Neural cell (in vitro differentiated cells): ENCODE results near the gene ABI3BP. TPM values are rescaled to one million over a fixed set of nuclear protein-coding genes. Genes with fewer than 3 reads are reported as not detected.

Experiments used
- H2AFZ ChIP-seq: fragments of 200-600, 300-800 bp; sonication (generic), shearing (Covaris generic); 2 replicates; pipeline ENCODE4 v1.6.0; 2014; ENCODE audit warnings: low read depth, mild to moderate bottlenecking, antibody characterized with exemption, low read length, moderate library complexity
- H3F3A ChIP-seq: fragments of 200-600 bp; shearing (Covaris generic); 2 replicates; pipeline ENCODE4 v1.6.1; 2016; ENCODE audit warnings: mild to moderate bottlenecking, moderate library complexity, mixed read lengths, antibody characterized with exemption, low read length; ENCODE audit not compliant: insufficient read depth, poor library complexity, severe bottlenecking
- H3K27ac ChIP-seq: fragments of 200-600, 300-800 bp; sonication (generic), shearing (Covaris generic); 2 replicates; pipeline ENCODE4 v1.5.1; 2014; ENCODE audit warnings: mild to moderate bottlenecking, low read length, moderate library complexity
- H3K27me3 ChIP-seq: fragments of 300-800, 200-600 bp; sonication (generic), shearing (Covaris generic); 2 replicates; pipeline ENCODE4 v1.6.0; 2014; ENCODE audit warnings: mild to moderate bottlenecking, low read depth, low read length, moderate library complexity; ENCODE audit not compliant: insufficient read depth
- H3K36me3 ChIP-seq: fragments of 300-800, 200-600 bp; sonication (generic), shearing (Covaris generic); 2 replicates; pipeline ENCODE4 v1.5.1; 2014; ENCODE audit warnings: mild to moderate bottlenecking, antibody characterized with exemption, low read length, moderate library complexity; ENCODE audit not compliant: insufficient read depth
- H3K4me2 ChIP-seq: fragments of 300-800, 200-600 bp; sonication (generic), shearing (Covaris generic); 2 replicates; pipeline ENCODE4 v1.6.0; 2014; ENCODE audit warnings: mild to moderate bottlenecking, low read length
- H3K4me3 ChIP-seq: fragments of 300-800, 200-600 bp; sonication (generic), shearing (Covaris generic); 2 replicates; pipeline ENCODE4 v1.5.1; 2014; ENCODE audit warnings: mild to moderate bottlenecking, low read length, moderate library complexity
- H3K79me2 ChIP-seq: fragments of 200-600 bp; shearing (Covaris generic); replicated peaks from 2 replicates; pipeline ENCODE4 v1.6.0; 2014; ENCODE audit warnings: mild to moderate bottlenecking, low read length, moderate library complexity; ENCODE audit not compliant: insufficient read depth
- H3K9ac ChIP-seq: fragments of 300-800, 200-600 bp; sonication (generic), shearing (Covaris generic); 2 replicates; pipeline ENCODE4 v1.6.1; 2016; ENCODE audit warnings: mild to moderate bottlenecking, low read length, mixed read lengths
- H3K9me2 ChIP-seq: fragments of 200-600 bp; shearing (Covaris generic); 2 replicates; pipeline ENCODE4 v1.6.1; 2016; ENCODE audit warnings: mild to moderate bottlenecking, low read length, mixed read lengths; ENCODE audit not compliant: insufficient read depth
- H3K9me3 ChIP-seq: fragments of 200-600, 300-800 bp; sonication (generic), shearing (Covaris generic); 2 replicates; pipeline ENCODE4 v1.6.1; 2016; ENCODE audit warnings: mild to moderate bottlenecking, mixed run types, low read length, moderate library complexity, mixed read lengths
- H4K20me1 ChIP-seq: fragments of 200-600 bp; shearing (Covaris generic); 2 replicates; pipeline ENCODE4 v1.6.1; 2016; ENCODE audit warnings: mild to moderate bottlenecking, mixed run types; ENCODE audit not compliant: insufficient read depth
- EP300 ChIP-seq: fragments of 450-650 bp; conservative IDR thresholded peaks from 2 replicates; pipeline ENCODE4 v1.6.1; 2014; ENCODE audit warnings: antibody characterized with exemption, mild to moderate bottlenecking, moderate library complexity; ENCODE audit not compliant: poor library complexity, severe bottlenecking
- EZH2 ChIP-seq: fragments of 200-600, 300-800 bp; shearing (Covaris generic), sonication (generic); IDR thresholded peaks from 2 replicates; pipeline ENCODE4 v1.6.1; 2014; ENCODE audit warnings: antibody characterized with exemption, low read length, borderline replicate concordance, mild to moderate bottlenecking; ENCODE audit not compliant: insufficient read depth, poor library complexity, severe bottlenecking
- MXI1 ChIP-seq: fragments of 450-650 bp; conservative IDR thresholded peaks from 2 replicates; pipeline ENCODE4 v1.6.1; 2014; ENCODE audit warnings: antibody characterized with exemption, mild to moderate bottlenecking; ENCODE audit not compliant: poor library complexity, severe bottlenecking
- POLR2AphosphoS5 ChIP-seq: IDR thresholded peaks from 2 replicates; pipeline ENCODE4 v1.6.1; 2012
- RAD21 ChIP-seq: fragments of 450-650 bp; conservative IDR thresholded peaks from 2 replicates; pipeline ENCODE4 v1.6.1; 2014; ENCODE audit warnings: antibody characterized with exemption, mild to moderate bottlenecking, moderate library complexity
- SMC3 ChIP-seq: fragments of 450-650 bp; conservative IDR thresholded peaks from 2 replicates; pipeline ENCODE4 v1.6.1; 2014; ENCODE audit warnings: antibody characterized with exemption, mild to moderate bottlenecking, moderate library complexity; ENCODE audit not compliant: poor library complexity
- TAF1 ChIP-seq: IDR thresholded peaks from 2 replicates; pipeline ENCODE4 v1.6.1; 2012; ENCODE audit warnings: low read depth
- polyA plus RNA-seq: library from polyadenylated mRNA; depleted of rRNA; stranded (reverse); fragments of >200 nt; gene quantifications from 2 replicates; pipeline ENCODE4 v1.2.3, GENCODE V29; 2014
- TF ChIP-seq, protein P1 (sequence below): IDR thresholded peaks from 2 replicates; pipeline ENCODE4 v1.6.1; 2012; ENCODE audit warnings: borderline replicate concordance
- TF ChIP-seq, protein P2 (sequence below): fragments of 450-650 bp; IDR thresholded peaks from 2 replicates; pipeline ENCODE4 v1.5.1; 2014; ENCODE audit warnings: antibody characterized with exemption, mild to moderate bottlenecking, moderate library complexity; ENCODE audit not compliant: poor library complexity, severe bottlenecking

ABI3BP gene
- polyA plus RNA-seq, 1 donor from 2014 or later: not detected

DNA sequence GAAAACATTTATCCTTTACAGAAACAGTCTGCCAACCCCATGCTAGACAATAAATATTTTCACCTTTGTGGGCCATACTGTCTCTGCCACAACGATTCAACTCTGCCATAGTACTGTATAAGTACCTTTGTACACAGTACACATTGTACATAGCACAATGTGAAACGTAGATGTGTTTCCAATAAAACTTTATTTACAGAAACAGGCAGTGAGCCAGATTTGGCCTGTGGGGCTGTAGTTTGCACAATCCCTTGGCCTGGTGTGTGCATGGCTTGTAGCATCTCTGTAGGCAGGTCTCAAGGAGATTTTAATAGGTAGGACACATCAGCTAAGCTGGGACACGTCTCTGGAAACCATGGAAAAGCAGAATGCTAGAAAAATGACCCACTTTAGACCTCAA is 209.6 kb downstream of the ABI3BP start:
- Histone ChIP-seq H2AFZ (no peak overlapping the region), H3F3A (no peaks in the 10 kb centered on the region), H3K27me3 (no peaks in the 10 kb centered on the region), H3K4me2 (no peak overlapping the region), H3K79me2 (no peaks in the 10 kb centered on the region), H4K20me1 (no peaks in the 10 kb centered on the region), H3K27ac (no peak overlapping the region), H3K9me3 (no peaks in the 10 kb centered on the region), H3K9ac (no peak overlapping the region), H3K9me2 (no peaks in the 10 kb centered on the region), H3K36me3 (no peaks in the 10 kb centered on the region), H3K4me3 (no peak overlapping the region)
- no peak for TF ChIP-seq TAF1
- no peak for TF ChIP-seq POLR2AphosphoS5
- TF ChIP-seq MXI1: no peak
- no peak for TF ChIP-seq EP300
- TF ChIP-seq, protein P1, sequence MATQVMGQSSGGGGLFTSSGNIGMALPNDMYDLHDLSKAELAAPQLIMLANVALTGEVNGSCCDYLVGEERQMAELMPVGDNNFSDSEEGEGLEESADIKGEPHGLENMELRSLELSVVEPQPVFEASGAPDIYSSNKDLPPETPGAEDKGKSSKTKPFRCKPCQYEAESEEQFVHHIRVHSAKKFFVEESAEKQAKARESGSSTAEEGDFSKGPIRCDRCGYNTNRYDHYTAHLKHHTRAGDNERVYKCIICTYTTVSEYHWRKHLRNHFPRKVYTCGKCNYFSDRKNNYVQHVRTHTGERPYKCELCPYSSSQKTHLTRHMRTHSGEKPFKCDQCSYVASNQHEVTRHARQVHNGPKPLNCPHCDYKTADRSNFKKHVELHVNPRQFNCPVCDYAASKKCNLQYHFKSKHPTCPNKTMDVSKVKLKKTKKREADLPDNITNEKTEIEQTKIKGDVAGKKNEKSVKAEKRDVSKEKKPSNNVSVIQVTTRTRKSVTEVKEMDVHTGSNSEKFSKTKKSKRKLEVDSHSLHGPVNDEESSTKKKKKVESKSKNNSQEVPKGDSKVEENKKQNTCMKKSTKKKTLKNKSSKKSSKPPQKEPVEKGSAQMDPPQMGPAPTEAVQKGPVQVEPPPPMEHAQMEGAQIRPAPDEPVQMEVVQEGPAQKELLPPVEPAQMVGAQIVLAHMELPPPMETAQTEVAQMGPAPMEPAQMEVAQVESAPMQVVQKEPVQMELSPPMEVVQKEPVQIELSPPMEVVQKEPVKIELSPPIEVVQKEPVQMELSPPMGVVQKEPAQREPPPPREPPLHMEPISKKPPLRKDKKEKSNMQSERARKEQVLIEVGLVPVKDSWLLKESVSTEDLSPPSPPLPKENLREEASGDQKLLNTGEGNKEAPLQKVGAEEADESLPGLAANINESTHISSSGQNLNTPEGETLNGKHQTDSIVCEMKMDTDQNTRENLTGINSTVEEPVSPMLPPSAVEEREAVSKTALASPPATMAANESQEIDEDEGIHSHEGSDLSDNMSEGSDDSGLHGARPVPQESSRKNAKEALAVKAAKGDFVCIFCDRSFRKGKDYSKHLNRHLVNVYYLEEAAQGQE: no peak
- no peak for TF ChIP-seq EZH2
- TF ChIP-seq, protein P2, sequence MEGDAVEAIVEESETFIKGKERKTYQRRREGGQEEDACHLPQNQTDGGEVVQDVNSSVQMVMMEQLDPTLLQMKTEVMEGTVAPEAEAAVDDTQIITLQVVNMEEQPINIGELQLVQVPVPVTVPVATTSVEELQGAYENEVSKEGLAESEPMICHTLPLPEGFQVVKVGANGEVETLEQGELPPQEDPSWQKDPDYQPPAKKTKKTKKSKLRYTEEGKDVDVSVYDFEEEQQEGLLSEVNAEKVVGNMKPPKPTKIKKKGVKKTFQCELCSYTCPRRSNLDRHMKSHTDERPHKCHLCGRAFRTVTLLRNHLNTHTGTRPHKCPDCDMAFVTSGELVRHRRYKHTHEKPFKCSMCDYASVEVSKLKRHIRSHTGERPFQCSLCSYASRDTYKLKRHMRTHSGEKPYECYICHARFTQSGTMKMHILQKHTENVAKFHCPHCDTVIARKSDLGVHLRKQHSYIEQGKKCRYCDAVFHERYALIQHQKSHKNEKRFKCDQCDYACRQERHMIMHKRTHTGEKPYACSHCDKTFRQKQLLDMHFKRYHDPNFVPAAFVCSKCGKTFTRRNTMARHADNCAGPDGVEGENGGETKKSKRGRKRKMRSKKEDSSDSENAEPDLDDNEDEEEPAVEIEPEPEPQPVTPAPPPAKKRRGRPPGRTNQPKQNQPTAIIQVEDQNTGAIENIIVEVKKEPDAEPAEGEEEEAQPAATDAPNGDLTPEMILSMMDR: no peak
- no peak for TF ChIP-seq RAD21
- TF ChIP-seq SMC3: no peak

DNA sequence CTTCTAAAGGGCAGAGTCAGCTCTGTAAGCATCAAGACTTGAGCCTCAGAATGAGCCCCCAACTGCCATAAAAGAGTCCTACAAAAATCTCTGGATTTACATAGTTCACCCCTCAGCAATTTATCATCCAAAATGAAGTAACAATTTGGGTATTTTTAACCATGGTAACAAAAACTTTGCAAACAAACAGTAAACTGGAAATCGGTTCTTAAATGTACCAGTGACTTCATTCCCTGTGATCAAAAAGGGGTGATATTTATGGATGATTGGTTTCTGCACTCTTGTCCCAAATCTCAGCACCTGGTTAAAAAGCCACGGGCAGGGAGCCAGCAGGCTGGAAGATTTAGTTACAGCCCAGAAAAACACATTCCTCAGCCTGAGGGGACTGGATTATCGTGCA is 210.3 kb downstream of the ABI3BP start:
- Histone ChIP-seq H4K20me1 (no peaks in the 10 kb centered on the region), H3K9ac (no peak overlapping the region), H3F3A (no peaks in the 10 kb centered on the region), H3K9me3 (no peaks in the 10 kb centered on the region), H3K27ac (no peak overlapping the region), H3K4me3 (no peak overlapping the region), H3K36me3 (no peaks in the 10 kb centered on the region), H3K79me2 (no peaks in the 10 kb centered on the region), H2AFZ (no peak overlapping the region), H3K9me2 (no peaks in the 10 kb centered on the region), H3K4me2 (no peak overlapping the region), H3K27me3 (no peaks in the 10 kb centered on the region)
- TF ChIP-seq POLR2AphosphoS5 (no peak), TAF1 (no peak), MXI1 (no peak), EP300 (no peak), EZH2 (no peak), SMC3 (no peak), RAD21 (no peak)
- TF ChIP-seq, protein P2: no peak
- TF ChIP-seq, protein P1: no peak
